ENCODE measurements around the gene C19orf18.

- TF ChIP-seq, protein P1, sequence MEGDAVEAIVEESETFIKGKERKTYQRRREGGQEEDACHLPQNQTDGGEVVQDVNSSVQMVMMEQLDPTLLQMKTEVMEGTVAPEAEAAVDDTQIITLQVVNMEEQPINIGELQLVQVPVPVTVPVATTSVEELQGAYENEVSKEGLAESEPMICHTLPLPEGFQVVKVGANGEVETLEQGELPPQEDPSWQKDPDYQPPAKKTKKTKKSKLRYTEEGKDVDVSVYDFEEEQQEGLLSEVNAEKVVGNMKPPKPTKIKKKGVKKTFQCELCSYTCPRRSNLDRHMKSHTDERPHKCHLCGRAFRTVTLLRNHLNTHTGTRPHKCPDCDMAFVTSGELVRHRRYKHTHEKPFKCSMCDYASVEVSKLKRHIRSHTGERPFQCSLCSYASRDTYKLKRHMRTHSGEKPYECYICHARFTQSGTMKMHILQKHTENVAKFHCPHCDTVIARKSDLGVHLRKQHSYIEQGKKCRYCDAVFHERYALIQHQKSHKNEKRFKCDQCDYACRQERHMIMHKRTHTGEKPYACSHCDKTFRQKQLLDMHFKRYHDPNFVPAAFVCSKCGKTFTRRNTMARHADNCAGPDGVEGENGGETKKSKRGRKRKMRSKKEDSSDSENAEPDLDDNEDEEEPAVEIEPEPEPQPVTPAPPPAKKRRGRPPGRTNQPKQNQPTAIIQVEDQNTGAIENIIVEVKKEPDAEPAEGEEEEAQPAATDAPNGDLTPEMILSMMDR (IDR thresholded peaks at IDR 0.05), result no peak
- TF ChIP-seq POLR2A (IDR thresholded peaks at IDR 0.05), result no peak
Measured at GRCh38 chr19:58007285-58007684, 33.0 kb upstream of the C19orf18 start.
